Testis (tissue), 3 donors: ENCODE measurements around the gene KIAA2012. TPM values are rescaled to one million over a fixed set of nuclear protein-coding genes. Genes with fewer than 3 reads are reported as not detected.

Experiments used
- DNase-seq: peaks from one replicate; pipeline ENCODE4 v3.0.0-alpha.2; 2019
- H3K27ac ChIP-seq, 2 donors: fragments of 200-600 bp; sonication (generic); one replicate each; pipeline ENCODE4 v1.5.1; 2019
- H3K27me3 ChIP-seq: fragments of 200-600 bp; sonication (generic); one replicate; pipeline ENCODE4 v1.5.1; 2019
- H3K36me3 ChIP-seq: fragments of 200-600 bp; sonication (generic); one replicate; pipeline ENCODE4 v1.5.1; 2017; ENCODE audit warnings: low read depth; ENCODE audit errors: missing control alignments
- H3K4me1 ChIP-seq: fragments of 200-600 bp; sonication (generic); one replicate; pipeline ENCODE4 v1.5.1; 2019
- H3K4me3 ChIP-seq, 2 donors: fragments of 200-600 bp; sonication (generic); one replicate each; pipeline ENCODE4 v1.5.1; 2017 to 2019
- H3K9me3 ChIP-seq: fragments of 200-600 bp; sonication (generic); one replicate; pipeline ENCODE4 v1.5.1; 2017
- POLR2A ChIP-seq: fragments of 450-650 bp; IDR thresholded peaks from one replicate; pipeline ENCODE4 v1.6.1; 2017; ENCODE audit warnings: antibody characterized with exemption, mild to moderate bottlenecking, moderate library complexity
- WGBS, 2 donors: methylation state at CpG; one replicate each; pipeline ENCODE4 v1.1.5; 2018; 5-methylcytosine and 5-hydroxymethylcytosine counted together
- intact Hi-C: fragments of 100-400 bp; cut with DNase I; formaldehyde crosslinking; loops from one replicate; pipeline ENCODE4 v1.15.1; 2023; ENCODE audit warnings: low total_unique reads
- polyA plus RNA-seq: library from polyadenylated mRNA; stranded (reverse); fragments of 350-450 nt; fragmentation: Illumina TruSeq; extraction: RNeasy Lipid Tissue Mini Kit (QIAGEN cat#74804); gene quantifications from one replicate; pipeline ENCODE4 v1.2.3, GENCODE V29; 2014; ENCODE audit warnings: low read depth, low replicate concordance; ENCODE audit not compliant: insufficient read depth
- total RNA-seq, 2 donors: library from RNA; depleted of rRNA; stranded (reverse); fragments of >200 nt; gene quantifications; one replicate each; pipeline ENCODE4 v1.2.3, GENCODE V29; 2016
- TF ChIP-seq, protein P1 (sequence below), 3 experiments: fragments of 450-650 bp in 2 of 3; fragments of 200-600 bp in 1 of 3; sonication (generic) in 1 of 3; IDR thresholded peaks; one replicate each; pipeline ENCODE4 v1.5.1; 2016 to 2019; ENCODE audit warnings: antibody characterized with exemption in 3 of 3, mild to moderate bottlenecking in 2 of 3, moderate library complexity in 1 of 3

The KIAA2012 gene
- total and polyA plus RNA-seq, 3 donors from 2014 or later = 1.1 to 1.6 (median 1.3) TPM

DNA sequence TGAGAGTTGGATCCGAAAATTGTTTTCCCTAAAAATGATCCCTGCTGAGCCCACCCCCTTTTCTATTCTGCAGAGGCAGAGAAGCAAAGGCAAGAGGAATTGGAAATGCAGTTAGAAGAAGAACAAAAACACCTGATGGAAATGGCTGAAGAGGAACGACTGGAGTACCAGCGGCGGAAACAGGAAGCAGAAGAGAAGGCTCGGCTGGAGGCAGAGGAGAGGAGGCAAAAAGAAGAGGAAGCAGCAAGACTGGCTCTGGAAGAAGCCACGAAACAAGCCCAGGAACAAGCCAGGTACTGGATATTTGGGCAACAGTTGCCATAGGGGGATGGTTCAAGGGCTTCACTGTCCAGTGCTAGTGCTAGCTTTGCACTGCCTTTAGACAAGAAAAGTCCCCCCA, 123.7 kb downstream of the KIAA2012 start:
- no peak for DNase-seq
- WGBS, 2 donors = 43 to 64% methylated on average over 6 of the region's 6 CpGs
- Histone ChIP-seq H3K27me3 (no peaks in the 10 kb centered on the region), H3K9me3 (no peaks in the 10 kb centered on the region), H3K36me3 (no peaks in the 10 kb centered on the region), H3K4me1 (no peaks in the 10 kb centered on the region), H3K27ac (no peak overlapping the region), H3K4me3 (no peak overlapping the region)
- intact Hi-C loops = no loop called here
- TF ChIP-seq POLR2A = no peak
- TF ChIP-seq, protein P1, sequence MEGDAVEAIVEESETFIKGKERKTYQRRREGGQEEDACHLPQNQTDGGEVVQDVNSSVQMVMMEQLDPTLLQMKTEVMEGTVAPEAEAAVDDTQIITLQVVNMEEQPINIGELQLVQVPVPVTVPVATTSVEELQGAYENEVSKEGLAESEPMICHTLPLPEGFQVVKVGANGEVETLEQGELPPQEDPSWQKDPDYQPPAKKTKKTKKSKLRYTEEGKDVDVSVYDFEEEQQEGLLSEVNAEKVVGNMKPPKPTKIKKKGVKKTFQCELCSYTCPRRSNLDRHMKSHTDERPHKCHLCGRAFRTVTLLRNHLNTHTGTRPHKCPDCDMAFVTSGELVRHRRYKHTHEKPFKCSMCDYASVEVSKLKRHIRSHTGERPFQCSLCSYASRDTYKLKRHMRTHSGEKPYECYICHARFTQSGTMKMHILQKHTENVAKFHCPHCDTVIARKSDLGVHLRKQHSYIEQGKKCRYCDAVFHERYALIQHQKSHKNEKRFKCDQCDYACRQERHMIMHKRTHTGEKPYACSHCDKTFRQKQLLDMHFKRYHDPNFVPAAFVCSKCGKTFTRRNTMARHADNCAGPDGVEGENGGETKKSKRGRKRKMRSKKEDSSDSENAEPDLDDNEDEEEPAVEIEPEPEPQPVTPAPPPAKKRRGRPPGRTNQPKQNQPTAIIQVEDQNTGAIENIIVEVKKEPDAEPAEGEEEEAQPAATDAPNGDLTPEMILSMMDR (IDR thresholded peaks at IDR 0.05) = no peak

DNA sequence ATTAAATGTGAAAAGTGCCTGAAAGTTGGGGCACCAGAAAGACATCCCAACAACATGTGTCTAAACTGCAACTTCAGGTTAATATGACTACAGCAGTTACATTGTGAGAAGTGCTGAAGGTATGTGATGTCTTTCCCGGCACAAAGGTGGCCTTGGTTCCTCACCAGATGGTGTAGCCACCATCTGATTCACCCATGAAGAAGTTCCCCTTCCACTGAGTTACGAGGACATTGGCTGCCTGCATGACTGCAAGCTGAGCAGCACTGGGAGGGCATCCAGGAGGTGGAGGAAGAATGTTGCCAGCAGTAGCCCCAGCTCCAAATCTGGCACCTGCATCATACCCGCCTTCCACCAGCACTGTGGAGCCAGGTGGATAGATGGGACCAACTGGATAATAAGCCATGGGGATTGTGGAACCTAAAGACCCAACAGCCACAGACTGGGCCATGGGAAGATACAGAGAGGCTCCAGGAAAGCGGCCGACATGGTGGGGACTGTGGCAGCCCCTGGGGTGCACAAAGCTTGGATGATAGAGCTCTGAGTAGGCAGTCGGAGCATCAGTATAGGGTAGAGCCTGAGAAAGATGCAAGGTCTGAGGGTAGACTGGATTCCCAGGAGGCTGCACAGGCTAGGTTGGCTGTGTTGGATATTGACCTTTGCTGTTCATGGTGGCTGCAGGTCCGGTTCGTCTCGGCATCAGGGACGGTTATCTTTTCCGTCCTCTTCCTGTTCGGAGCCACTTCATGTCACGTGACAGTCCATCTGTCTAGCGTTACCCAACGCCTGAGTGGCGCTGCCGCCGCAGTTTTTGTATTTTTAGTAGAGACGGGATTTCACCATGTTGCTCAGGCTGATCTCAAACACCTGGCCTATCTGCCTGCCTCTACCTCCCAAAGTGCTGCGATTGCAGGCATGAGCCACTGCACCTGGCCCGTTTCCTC, 128.4 kb downstream of the KIAA2012 start:
- H3K27ac ChIP-seq = no peak overlapping the region
- no peaks in the 10 kb centered on the region for H3K36me3 ChIP-seq
- no peak for DNase-seq
- H3K4me3 ChIP-seq = no peak overlapping the region
- H3K27me3 ChIP-seq = no peaks in the 10 kb centered on the region
- TF ChIP-seq, protein P1 (IDR thresholded peaks at IDR 0.05) = no peak
- TF ChIP-seq POLR2A = no peak
- no peaks in the 10 kb centered on the region for H3K9me3 ChIP-seq
- WGBS, 2 donors = 82 to 85% methylated on average over 21 of the region's 21 CpGs
- intact Hi-C loops = no loop called here
- no peaks in the 10 kb centered on the region for H3K4me1 ChIP-seq

DNA sequence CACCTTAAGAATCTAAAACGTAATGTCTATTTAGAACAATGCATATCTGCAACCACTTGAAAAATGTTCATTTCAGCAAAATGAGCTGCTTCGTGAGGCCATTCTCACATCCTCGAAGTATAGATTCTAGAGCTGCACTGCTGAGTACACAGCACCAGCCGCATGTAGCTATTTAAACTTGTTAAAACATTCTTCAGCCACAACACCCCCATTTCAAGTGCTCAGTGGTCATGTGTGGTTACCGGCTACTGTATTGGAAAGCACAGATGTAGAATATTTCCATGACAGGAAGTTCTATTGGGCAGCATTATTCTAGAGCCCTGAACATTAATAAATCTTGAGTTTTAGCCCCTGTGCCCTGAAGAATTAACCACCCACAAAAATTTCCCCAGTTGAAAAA, 130.3 kb downstream of the KIAA2012 start:
- DNase-seq = no peak
- TF ChIP-seq POLR2A = no peak
- TF ChIP-seq, protein P1 (IDR thresholded peaks at IDR 0.05) = no peak
- Histone ChIP-seq H3K27me3 (no peaks in the 10 kb centered on the region), H3K36me3 (no peaks in the 10 kb centered on the region), H3K4me3 (no peak overlapping the region), H3K4me1 (no peaks in the 10 kb centered on the region), H3K9me3 (no peaks in the 10 kb centered on the region), H3K27ac (no peak overlapping the region)
- WGBS, 2 donors = 93% methylated on average over 5 of the region's 5 CpGs
- intact Hi-C loops = no loop called here

DNA sequence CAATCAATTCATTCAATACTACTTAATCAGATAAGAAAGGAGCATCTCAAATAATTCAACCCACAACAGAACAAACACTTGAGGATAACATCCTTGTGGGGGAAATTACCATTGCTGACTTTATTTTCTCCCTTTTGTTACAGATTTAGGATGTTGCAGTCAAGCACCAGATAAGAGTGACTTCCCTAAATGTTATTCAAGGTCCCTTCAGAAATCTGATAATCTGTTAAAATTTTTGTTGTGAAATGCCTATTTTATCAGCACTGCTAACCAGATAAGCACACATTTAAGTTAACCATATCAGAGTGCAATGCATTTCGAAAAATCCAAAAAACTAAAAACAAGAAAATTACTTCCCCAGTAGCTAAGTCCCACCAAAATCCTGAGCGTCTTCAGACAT, 131.8 kb downstream of the KIAA2012 start:
- no peaks in the 10 kb centered on the region for H3K9me3 ChIP-seq
- 91 to 98% methylated on average over 2 of the region's 2 CpGs for WGBS, 2 donors
- TF ChIP-seq POLR2A = no peak
- TF ChIP-seq, protein P1 (IDR thresholded peaks at IDR 0.05) = no peak
- no peaks in the 10 kb centered on the region for H3K36me3 ChIP-seq
- no peak overlapping the region for H3K4me3 ChIP-seq
- H3K27me3 ChIP-seq = no peaks in the 10 kb centered on the region
- H3K4me1 ChIP-seq = no peaks in the 10 kb centered on the region
- intact Hi-C loops = no loop called here
- no peak for DNase-seq
- H3K27ac ChIP-seq = no peak overlapping the region

DNA sequence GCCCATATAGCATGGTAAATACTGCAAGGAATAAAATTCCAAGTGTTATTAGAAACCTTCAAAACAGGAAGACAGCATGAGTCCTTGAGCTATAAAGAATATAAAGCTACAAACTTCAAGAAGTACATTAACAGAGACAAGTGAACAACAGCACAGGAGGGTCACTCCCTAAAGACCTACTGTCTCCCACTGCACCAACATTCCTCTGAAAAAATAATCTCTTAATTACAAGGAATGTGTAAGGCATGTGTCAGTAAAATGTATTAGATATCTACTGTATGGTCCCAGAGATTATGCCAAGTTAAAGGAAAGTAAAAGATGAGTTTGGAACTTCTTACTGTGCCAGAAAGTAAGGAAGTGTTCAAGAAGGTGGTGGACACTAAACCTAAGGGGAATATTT, 135.5 kb downstream of the KIAA2012 start:
- H3K9me3 ChIP-seq = no peaks in the 10 kb centered on the region
- H3K4me1 ChIP-seq = no peaks in the 10 kb centered on the region
- no peaks in the 10 kb centered on the region for H3K27me3 ChIP-seq
- TF ChIP-seq, protein P1 (IDR thresholded peaks at IDR 0.05) = no peak
- no peak for TF ChIP-seq POLR2A
- H3K4me3 ChIP-seq = no peak overlapping the region
- intact Hi-C loops = no loop called here
- no peaks in the 10 kb centered on the region for H3K36me3 ChIP-seq
- H3K27ac ChIP-seq = no peak overlapping the region
- DNase-seq = no peak
